Thymus (tissue), 11 donors: ENCODE data around the gene TRIM2. TPM values are rescaled to one million over a fixed set of nuclear protein-coding genes. Genes with fewer than 3 reads are reported as not detected.

Source experiments
- DNase-seq, 9 donors: peaks; one replicate each; pipeline ENCODE4 v3.0.0-alpha.2; 2013; ENCODE audit warnings: low spot score in 9 of 9, low read depth in 6 of 9, missing footprints in 1 of 9
- H3K27ac ChIP-seq, 2 donors: one replicate each; pipeline ENCODE4 v1.5.1; 2013; ENCODE audit warnings: control low read depth in 1 of 2, low read depth in 1 of 2, low read length in 1 of 2, mild to moderate bottlenecking in 1 of 2, moderate library complexity in 1 of 2
- H3K27me3 ChIP-seq, 2 donors: one replicate each; pipeline ENCODE4 v1.5.1; 2013; ENCODE audit warnings: low read length in 1 of 2; ENCODE audit not compliant: control insufficient read depth in 2 of 2, insufficient read depth in 1 of 2
- H3K36me3 ChIP-seq, 2 donors: one replicate each; pipeline ENCODE4 v1.5.1; 2013; ENCODE audit warnings: low read length in 1 of 2, mild to moderate bottlenecking in 1 of 2, moderate library complexity in 1 of 2; ENCODE audit not compliant: control insufficient read depth in 2 of 2, insufficient read depth in 2 of 2
- H3K4me1 ChIP-seq, 2 donors: one replicate each; pipeline ENCODE4 v1.5.1; 2013; ENCODE audit warnings: low read length in 2 of 2; ENCODE audit not compliant: control insufficient read depth in 2 of 2, insufficient read depth in 2 of 2
- H3K4me3 ChIP-seq, 2 donors: one replicate each; pipeline ENCODE4 v1.5.1; 2013; ENCODE audit warnings: low read length in 2 of 2, control low read depth in 1 of 2, mild to moderate bottlenecking in 1 of 2
- H3K9me3 ChIP-seq, 2 donors: one replicate each; pipeline ENCODE4 v1.5.1; 2013; ENCODE audit warnings: low read length in 1 of 2, mild to moderate bottlenecking in 1 of 2; ENCODE audit not compliant: control insufficient read depth in 2 of 2, insufficient read depth in 1 of 2
- WGBS: extraction: QIAGEN DNeasy Blood & Tissue Kit; methylation state at CpG from one replicate; pipeline ENCODE4 v1.1.7; 2013; 5-methylcytosine and 5-hydroxymethylcytosine counted together
- polyA plus RNA-seq: library from polyadenylated mRNA; stranded (reverse); fragments of 200-250 nt; gene quantifications from one replicate; pipeline ENCODE4 v1.2.3, GENCODE V29; 2013
- total RNA-seq: library from RNA; stranded (reverse); fragments of 120-200 nt; gene quantifications from one replicate; pipeline ENCODE4 v1.2.4, GENCODE V29; 2013
- donor health status: healthy.

The TRIM2 gene
- total and polyA plus RNA-seq, 2 donors, result 5.0 to 5.3 TPM

- no peaks in the 10 kb centered on the region for H3K36me3 ChIP-seq
- 96% methylated on average over 6 of the region's 6 CpGs for WGBS
- H3K4me1 ChIP-seq, result peaks cover 8 to 26% of the 10 kb centered on the region in 2 donors
- H3K4me3 ChIP-seq, result no peak overlapping the region
- no peak for DNase-seq
- H3K27me3 ChIP-seq, result no peaks in the 10 kb centered on the region
- H3K9me3 ChIP-seq, result no peaks in the 10 kb centered on the region
- no peak overlapping the region for H3K27ac ChIP-seq
Observed at GRCh38 chr4:153247116-153247490, 42.9 kb downstream of the TRIM2 start.

GRCh38 chr4:153248641-153249198 is 44.5 kb downstream of the TRIM2 start:
- Histone ChIP-seq H3K4me1 (peaks cover 8 to 18% of the 10 kb centered on the region in 2 donors), H3K4me3 (peak overlapping the region; percentile 51 to 60), H3K27me3 (no peaks in the 10 kb centered on the region), H3K27ac (peak overlapping the region; percentile 61 to 73), H3K9me3 (no peaks in the 10 kb centered on the region), H3K36me3 (no peaks in the 10 kb centered on the region)
- DNase-seq, result peak in 1 of 9 donors; percentile 18
- 22% methylated on average over 14 of the region's 14 CpGs for WGBS

DNA sequence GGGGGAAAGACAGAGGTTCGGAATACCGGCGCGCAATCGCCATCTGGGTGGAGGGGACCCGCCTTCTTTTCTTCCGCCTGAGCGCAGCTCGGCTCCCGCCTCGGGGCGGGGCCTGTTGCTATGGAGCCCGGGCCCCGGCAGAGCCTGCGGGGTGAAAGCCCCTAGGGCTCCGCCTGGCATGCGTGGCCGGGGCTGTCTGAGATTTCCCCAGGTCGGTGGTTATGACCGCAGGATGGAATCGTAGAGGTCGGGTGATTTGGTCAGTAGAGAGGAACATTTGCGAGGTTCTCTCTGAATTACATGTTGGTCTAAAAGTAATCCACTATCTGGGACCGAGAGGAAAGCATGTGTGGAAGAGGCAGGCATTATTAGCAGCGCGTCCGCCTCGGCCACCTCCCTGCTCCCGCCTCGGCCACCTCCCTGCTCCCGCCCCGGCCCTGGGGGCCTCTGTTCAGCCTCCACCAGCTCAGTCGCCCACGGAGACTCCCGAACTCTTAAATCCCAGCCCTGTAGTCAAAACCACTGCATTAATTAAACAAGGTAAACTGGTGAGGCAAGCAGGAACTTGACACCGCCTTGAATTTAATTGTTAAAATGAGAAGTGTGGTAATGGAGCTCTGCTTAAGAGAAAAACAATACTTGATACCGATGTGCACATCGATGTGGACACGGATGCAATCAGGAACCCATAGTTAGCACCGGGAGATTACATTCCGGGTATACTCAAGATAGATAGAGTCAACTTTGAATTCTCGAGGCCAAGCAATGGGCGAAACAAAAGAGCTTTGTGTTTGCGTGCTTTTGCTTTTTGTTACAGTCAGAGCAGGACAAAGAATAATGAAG is 45.2 kb downstream of the TRIM2 start:
- 13% methylated on average over 44 of the region's 44 CpGs for WGBS
- Histone ChIP-seq H3K27ac (peak overlapping the region; percentile 61 to 82), H3K9me3 (no peaks in the 10 kb centered on the region), H3K4me3 (peak overlapping the region; percentile 51 to 60), H3K27me3 (no peaks in the 10 kb centered on the region), H3K36me3 (no peaks in the 10 kb centered on the region), H3K4me1 (peaks cover 8 to 18% of the 10 kb centered on the region in 2 donors)
- peak; percentile 74 to 92 (median 80) for DNase-seq

DNA sequence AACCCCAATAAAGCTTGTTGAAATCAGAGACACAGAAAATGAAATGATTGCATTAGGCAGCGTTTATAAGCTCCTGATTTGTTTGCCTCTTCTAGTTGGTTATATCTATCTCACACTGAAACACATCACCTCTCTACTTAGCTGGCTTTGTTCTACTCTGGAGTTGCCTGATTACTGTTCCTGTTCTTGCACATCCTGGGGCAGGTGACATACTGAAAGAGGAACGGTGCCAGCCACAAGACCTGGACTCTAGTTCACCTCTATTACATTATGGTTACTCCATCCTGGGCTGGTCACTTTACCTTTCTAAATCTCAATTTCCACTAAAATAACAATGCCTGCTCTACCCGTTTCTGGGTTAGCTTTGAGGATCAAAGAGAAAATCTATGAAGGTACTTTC is 47.9 kb downstream of the TRIM2 start:
- Histone ChIP-seq H3K9me3 (no peaks in the 10 kb centered on the region), H3K27me3 (peaks cover 0 to 11% of the 10 kb centered on the region in 2 donors), H3K27ac (no peak overlapping the region), H3K36me3 (no peaks in the 10 kb centered on the region), H3K4me1 (peaks cover 8 to 22% of the 10 kb centered on the region in 2 donors), H3K4me3 (no peak overlapping the region)
- 80% methylated on average over 3 of the region's 3 CpGs for WGBS
- DNase-seq, result no peak

DNA sequence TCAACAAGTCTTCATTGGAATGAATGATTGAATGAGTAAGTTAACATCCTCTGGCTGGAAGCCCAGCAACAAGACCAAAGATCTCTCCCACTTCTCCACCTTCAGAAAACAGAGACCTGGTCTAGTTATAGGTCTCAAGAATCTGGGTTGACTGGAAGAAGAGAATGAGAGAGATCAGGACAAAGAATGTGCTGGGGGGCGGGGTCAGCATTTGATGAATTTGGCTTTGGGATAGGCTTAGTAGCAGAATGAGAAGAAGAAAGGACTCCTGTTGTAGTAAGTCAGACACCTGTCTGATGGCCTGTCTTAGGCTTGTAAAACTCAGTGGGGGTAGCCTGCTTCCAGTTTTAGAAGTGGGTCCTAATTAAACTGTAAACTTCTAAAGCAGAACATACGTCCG is 51.0 kb downstream of the TRIM2 start:
- H3K27me3 ChIP-seq, result peaks cover 0 to 31% of the 10 kb centered on the region in 2 donors
- WGBS, result 98% methylated on average over 3 of the region's 3 CpGs
- no peak overlapping the region for H3K27ac ChIP-seq
- peaks cover 0 to 9% of the 10 kb centered on the region in 2 donors for H3K4me1 ChIP-seq
- H3K4me3 ChIP-seq, result no peak overlapping the region
- H3K36me3 ChIP-seq, result no peaks in the 10 kb centered on the region
- DNase-seq, result no peak
- no peaks in the 10 kb centered on the region for H3K9me3 ChIP-seq

DNA sequence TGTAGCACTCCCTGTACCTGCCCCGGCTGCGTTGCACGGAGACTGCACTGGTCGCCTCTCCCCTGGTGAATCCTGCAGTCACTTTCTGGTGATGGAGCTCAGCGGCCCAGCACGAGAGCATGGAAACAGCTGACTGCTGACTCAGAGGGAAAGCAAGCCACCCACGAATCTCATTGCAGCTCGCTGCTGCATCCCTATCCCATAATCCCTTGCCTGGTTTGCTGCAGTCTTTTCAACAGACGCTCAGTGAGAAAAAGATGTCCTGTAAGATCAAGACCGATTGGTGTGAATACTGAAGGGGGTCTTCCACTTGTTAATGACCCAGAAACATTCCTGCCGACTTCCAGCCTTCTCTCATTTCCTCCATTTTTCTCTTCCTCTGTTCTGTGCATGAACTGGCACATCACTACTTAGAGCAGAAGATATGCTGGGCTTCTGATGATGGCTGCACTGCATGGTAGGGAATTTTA is 52.9 kb downstream of the TRIM2 start:
- WGBS, result 11% methylated on average over 11 of the region's 11 CpGs
- no peak overlapping the region for H3K27ac ChIP-seq
- no peaks in the 10 kb centered on the region for H3K9me3 ChIP-seq
- H3K4me3 ChIP-seq, result peak overlapping the region in 1 of 2 donors; percentile 3
- H3K36me3 ChIP-seq, result no peaks in the 10 kb centered on the region
- H3K27me3 ChIP-seq, result peaks cover 0 to 31% of the 10 kb centered on the region in 2 donors
- peaks cover 0 to 9% of the 10 kb centered on the region in 2 donors for H3K4me1 ChIP-seq
- peak in 1 of 9 donors; percentile 34 for DNase-seq

- H3K27ac ChIP-seq, result no peak overlapping the region
- no peak for DNase-seq
- peaks cover 0 to 9% of the 10 kb centered on the region in 2 donors for H3K4me1 ChIP-seq
- no peaks in the 10 kb centered on the region for H3K9me3 ChIP-seq
- peaks cover 0 to 31% of the 10 kb centered on the region in 2 donors for H3K27me3 ChIP-seq
- H3K4me3 ChIP-seq, result no peak overlapping the region
- no peaks in the 10 kb centered on the region for H3K36me3 ChIP-seq
- 72% methylated on average over 5 of the region's 5 CpGs for WGBS
Observed at GRCh38 chr4:153257991-153258390, 53.7 kb downstream of the TRIM2 start.

DNA sequence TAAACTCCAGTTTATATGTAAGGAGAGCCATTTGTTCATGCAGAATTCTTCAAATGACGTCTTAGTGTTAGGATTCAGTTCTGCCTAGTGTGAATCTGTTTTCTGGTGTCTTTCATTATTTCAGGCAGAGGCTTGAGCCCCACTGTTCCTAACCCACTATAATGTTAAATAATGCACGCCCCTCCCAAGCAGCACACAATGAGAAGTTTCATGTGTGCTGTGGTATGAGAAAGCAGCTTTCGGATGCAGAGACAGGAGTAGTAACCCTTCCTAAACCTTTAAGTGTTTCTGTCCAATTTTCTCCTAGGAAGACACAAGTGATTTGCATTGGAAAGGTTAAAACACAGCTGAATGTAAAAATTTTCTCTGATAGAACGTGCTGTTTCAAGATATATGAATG is 54.5 kb downstream of the TRIM2 start:
- no peaks in the 10 kb centered on the region for H3K9me3 ChIP-seq
- H3K4me3 ChIP-seq, result no peak overlapping the region
- H3K27me3 ChIP-seq, result peaks cover 0 to 31% of the 10 kb centered on the region in 2 donors
- WGBS, result 84% methylated on average over 4 of the region's 4 CpGs
- DNase-seq, result no peak
- no peak overlapping the region for H3K27ac ChIP-seq
- H3K4me1 ChIP-seq, result peaks cover 0 to 9% of the 10 kb centered on the region in 2 donors
- no peaks in the 10 kb centered on the region for H3K36me3 ChIP-seq

GRCh38 chr4:153259661-153260060 is 55.4 kb downstream of the TRIM2 start:
- Histone ChIP-seq H3K4me1 (peaks cover 0 to 9% of the 10 kb centered on the region in 2 donors), H3K27me3 (peaks cover 0 to 31% of the 10 kb centered on the region in 2 donors), H3K27ac (no peak overlapping the region), H3K36me3 (no peaks in the 10 kb centered on the region), H3K4me3 (no peak overlapping the region), H3K9me3 (no peaks in the 10 kb centered on the region)
- WGBS, result 76% methylated on average over 4 of the region's 4 CpGs
- no peak for DNase-seq
